ENCODE results near the gene SEMA5A. TPM values are rescaled to one million over a fixed set of nuclear protein-coding genes. Genes with fewer than 3 reads are reported as not detected.

The SEMA5A gene
- total and polyA plus RNA-seq, 4 experiments from 2014 or later, result 1.1 to 4.5 (median 2.4) TPM

- Mint-ChIP-seq H3K27ac (no peak overlapping the region), H3K9me3 (peaks cover 0 to 6% (median 0%) of the 10 kb centered on the region in 8 donors), H3K4me3 (no peak overlapping the region), H3K4me1 (no peaks in the 10 kb centered on the region), H3K27me3 (no peaks in the 10 kb centered on the region), H3K36me3 (no peaks in the 10 kb centered on the region)
- Histone ChIP-seq H3K4me3 (ENCODE audit: low read length in 2 of 2) (no peak overlapping the region), H3K4me1 (ENCODE audit: insufficient read depth, low read length) (no peaks in the 10 kb centered on the region), H3K36me3 (ENCODE audit: insufficient read depth, low read length) (no peaks in the 10 kb centered on the region), H3K27me3 (ENCODE audit: insufficient read depth, low read length) (no peaks in the 10 kb centered on the region), H3K9me3 (ENCODE audit: control insufficient read depth in 1 of 2, low read length in 2 of 2) (no peaks in the 10 kb centered on the region), H3K27ac (ENCODE audit: low read depth, low read length) (no peak overlapping the region)
- intact Hi-C loops (cut with micrococcal nuclease), result no loop called here
- POLR2A ChIA-PET (ENCODE audit: partially characterized antibody), result no interaction called here
- DNase-seq, result no peak
- CTCF ChIA-PET (ENCODE audit: partially characterized antibody), result no interaction called here
These were observed 257.6 kb downstream of the SEMA5A start for GRCh38 chr5:9288234-9288633.

- H3K36me3 Mint-ChIP-seq, result no peaks in the 10 kb centered on the region
- H3K4me3 ChIP-seq (ENCODE audit: low read length in 2 of 2), result no peak overlapping the region
- H3K9me3 ChIP-seq (ENCODE audit: control insufficient read depth in 1 of 2, low read length in 2 of 2), result no peaks in the 10 kb centered on the region
- peaks cover 0 to 10% (median 0%) of the 10 kb centered on the region in 8 donors for H3K9me3 Mint-ChIP-seq
- no peak for DNase-seq
- ChIA-PET CTCF (ENCODE audit: partially characterized antibody) (no interaction called here), POLR2A (ENCODE audit: partially characterized antibody) (interaction anchor here (0.7 kb wide), 1 partner anchor 74 kb away, joined by 3 read pairs; no protein-coding TSS in a partner anchor)
- H3K4me1 ChIP-seq (ENCODE audit: insufficient read depth, low read length), result no peaks in the 10 kb centered on the region
- no peak overlapping the region for H3K27ac Mint-ChIP-seq
- intact Hi-C loops (cut with micrococcal nuclease), result no loop called here
- no peaks in the 10 kb centered on the region for H3K27me3 Mint-ChIP-seq
- H3K4me3 Mint-ChIP-seq, result no peak overlapping the region
- no peaks in the 10 kb centered on the region for H3K36me3 ChIP-seq (ENCODE audit: insufficient read depth, low read length)
- no peaks in the 10 kb centered on the region for H3K27me3 ChIP-seq (ENCODE audit: insufficient read depth, low read length)
- H3K4me1 Mint-ChIP-seq, result no peaks in the 10 kb centered on the region
- H3K27ac ChIP-seq (ENCODE audit: low read depth, low read length), result no peak overlapping the region
These were observed 261.0 kb downstream of the SEMA5A start for GRCh38 chr5:9284781-9285307.

- Mint-ChIP-seq H3K27me3 (no peaks in the 10 kb centered on the region), H3K9me3 (peaks cover 0 to 10% (median 0%) of the 10 kb centered on the region in 8 donors), H3K27ac (no peak overlapping the region), H3K4me1 (no peaks in the 10 kb centered on the region), H3K36me3 (no peaks in the 10 kb centered on the region), H3K4me3 (no peak overlapping the region)
- intact Hi-C loops (cut with micrococcal nuclease), result no loop called here
- Histone ChIP-seq H3K27ac (ENCODE audit: low read depth, low read length) (no peak overlapping the region), H3K4me3 (ENCODE audit: low read length in 2 of 2) (no peak overlapping the region), H3K9me3 (ENCODE audit: control insufficient read depth in 1 of 2, low read length in 2 of 2) (no peaks in the 10 kb centered on the region), H3K36me3 (ENCODE audit: insufficient read depth, low read length) (no peaks in the 10 kb centered on the region), H3K4me1 (ENCODE audit: insufficient read depth, low read length) (no peaks in the 10 kb centered on the region), H3K27me3 (ENCODE audit: insufficient read depth, low read length) (no peaks in the 10 kb centered on the region)
- POLR2A ChIA-PET (ENCODE audit: partially characterized antibody), result no interaction called here
- CTCF ChIA-PET (ENCODE audit: partially characterized antibody), result no interaction called here
- no peak for DNase-seq
These were observed 261.6 kb downstream of the SEMA5A start for GRCh38 chr5:9284272-9284671.

GRCh38 chr5:9283473-9283872, 262.4 kb downstream of the SEMA5A start:
- Mint-ChIP-seq H3K4me3 (no peak overlapping the region), H3K27me3 (no peaks in the 10 kb centered on the region), H3K9me3 (peaks cover 0 to 10% (median 0%) of the 10 kb centered on the region in 8 donors), H3K4me1 (no peaks in the 10 kb centered on the region), H3K27ac (no peak overlapping the region), H3K36me3 (no peaks in the 10 kb centered on the region)
- Histone ChIP-seq H3K4me1 (ENCODE audit: insufficient read depth, low read length) (no peaks in the 10 kb centered on the region), H3K36me3 (ENCODE audit: insufficient read depth, low read length) (no peaks in the 10 kb centered on the region), H3K27ac (ENCODE audit: low read depth, low read length) (no peak overlapping the region), H3K27me3 (ENCODE audit: insufficient read depth, low read length) (no peaks in the 10 kb centered on the region), H3K4me3 (ENCODE audit: low read length in 2 of 2) (no peak overlapping the region), H3K9me3 (ENCODE audit: control insufficient read depth in 1 of 2, low read length in 2 of 2) (no peaks in the 10 kb centered on the region)
- intact Hi-C loops (cut with micrococcal nuclease), result no loop called here
- POLR2A ChIA-PET (ENCODE audit: partially characterized antibody), result no interaction called here
- CTCF ChIA-PET (ENCODE audit: partially characterized antibody), result no interaction called here
- no peak for DNase-seq

GRCh38 chr5:9283021-9283420, 262.9 kb downstream of the SEMA5A start:
- Mint-ChIP-seq H3K9me3 (peaks cover 0 to 11% (median under 1%) of the 10 kb centered on the region in 8 donors), H3K4me1 (no peaks in the 10 kb centered on the region), H3K36me3 (no peaks in the 10 kb centered on the region), H3K27ac (no peak overlapping the region), H3K4me3 (no peak overlapping the region), H3K27me3 (no peaks in the 10 kb centered on the region)
- intact Hi-C loops (cut with micrococcal nuclease), result no loop called here
- H3K27me3 ChIP-seq (ENCODE audit: insufficient read depth, low read length), result no peaks in the 10 kb centered on the region
- POLR2A ChIA-PET (ENCODE audit: partially characterized antibody), result no interaction called here
- no peak overlapping the region for H3K27ac ChIP-seq (ENCODE audit: low read depth, low read length)
- DNase-seq, result no peak
- H3K9me3 ChIP-seq (ENCODE audit: control insufficient read depth in 1 of 2, low read length in 2 of 2), result no peaks in the 10 kb centered on the region
- H3K4me3 ChIP-seq (ENCODE audit: low read length in 2 of 2), result no peak overlapping the region
- CTCF ChIA-PET (ENCODE audit: partially characterized antibody), result no interaction called here
- no peaks in the 10 kb centered on the region for H3K4me1 ChIP-seq (ENCODE audit: insufficient read depth, low read length)
- H3K36me3 ChIP-seq (ENCODE audit: insufficient read depth, low read length), result no peaks in the 10 kb centered on the region

GRCh38 chr5:9282211-9282610, 263.7 kb downstream of the SEMA5A start:
- Mint-ChIP-seq H3K36me3 (no peaks in the 10 kb centered on the region), H3K4me3 (no peak overlapping the region), H3K4me1 (no peaks in the 10 kb centered on the region), H3K27me3 (no peaks in the 10 kb centered on the region), H3K27ac (no peak overlapping the region), H3K9me3 (peaks cover 0 to 12% (median 3%) of the 10 kb centered on the region in 8 donors)
- intact Hi-C loops (cut with micrococcal nuclease), result no loop called here
- POLR2A ChIA-PET (ENCODE audit: partially characterized antibody), result no interaction called here
- Histone ChIP-seq H3K27ac (ENCODE audit: low read depth, low read length) (no peak overlapping the region), H3K4me3 (ENCODE audit: low read length in 2 of 2) (no peak overlapping the region), H3K36me3 (ENCODE audit: insufficient read depth, low read length) (no peaks in the 10 kb centered on the region), H3K4me1 (ENCODE audit: insufficient read depth, low read length) (no peaks in the 10 kb centered on the region), H3K9me3 (ENCODE audit: control insufficient read depth in 1 of 2, low read length in 2 of 2) (no peaks in the 10 kb centered on the region), H3K27me3 (ENCODE audit: insufficient read depth, low read length) (no peaks in the 10 kb centered on the region)
- DNase-seq, result no peak
- CTCF ChIA-PET (ENCODE audit: partially characterized antibody), result no interaction called here

GRCh38 chr5:9279774-9280173, 266.1 kb downstream of the SEMA5A start:
- no peaks in the 10 kb centered on the region for H3K36me3 ChIP-seq (ENCODE audit: insufficient read depth, low read length)
- no peak overlapping the region for H3K27ac ChIP-seq (ENCODE audit: low read depth, low read length)
- intact Hi-C loops (cut with micrococcal nuclease), result no loop called here
- H3K4me1 Mint-ChIP-seq, result no peaks in the 10 kb centered on the region
- H3K9me3 Mint-ChIP-seq, result peaks cover 0 to 20% (median 6%) of the 10 kb centered on the region in 8 donors
- H3K36me3 Mint-ChIP-seq, result no peaks in the 10 kb centered on the region
- no peaks in the 10 kb centered on the region for H3K4me1 ChIP-seq (ENCODE audit: insufficient read depth, low read length)
- no peak for DNase-seq
- no peak overlapping the region for H3K4me3 ChIP-seq (ENCODE audit: low read length in 2 of 2)
- no peaks in the 10 kb centered on the region for H3K9me3 ChIP-seq (ENCODE audit: control insufficient read depth in 1 of 2, low read length in 2 of 2)
- ChIA-PET CTCF (ENCODE audit: partially characterized antibody) (no interaction called here), POLR2A (ENCODE audit: partially characterized antibody) (no interaction called here)
- no peak overlapping the region for H3K27ac Mint-ChIP-seq
- no peaks in the 10 kb centered on the region for H3K27me3 ChIP-seq (ENCODE audit: insufficient read depth, low read length)
- H3K27me3 Mint-ChIP-seq, result no peaks in the 10 kb centered on the region
- no peak overlapping the region for H3K4me3 Mint-ChIP-seq

Data from CD4-positive, alpha-beta memory T cell (primary cell).